Measurements from ENCODE around the gene ACAN.

Gene ACAN

DNA sequence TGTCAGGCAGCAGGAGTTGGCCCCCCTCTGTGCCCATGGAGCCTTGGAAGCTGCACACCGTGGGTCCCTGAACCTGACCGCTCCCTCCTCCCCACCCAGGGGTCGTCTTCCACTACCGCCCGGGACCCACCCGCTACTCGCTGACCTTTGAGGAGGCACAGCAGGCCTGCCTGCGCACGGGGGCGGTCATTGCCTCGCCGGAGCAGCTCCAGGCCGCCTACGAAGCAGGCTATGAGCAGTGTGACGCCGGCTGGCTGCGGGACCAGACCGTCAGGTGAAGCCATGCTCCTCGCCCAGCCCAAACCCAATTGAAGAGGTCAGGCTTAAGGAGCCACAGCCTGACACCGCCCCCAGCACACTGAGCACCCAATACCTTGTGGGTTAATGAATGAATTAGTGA is 43.9 kb downstream of the ACAN start:
- TF ChIP-seq, protein P1, sequence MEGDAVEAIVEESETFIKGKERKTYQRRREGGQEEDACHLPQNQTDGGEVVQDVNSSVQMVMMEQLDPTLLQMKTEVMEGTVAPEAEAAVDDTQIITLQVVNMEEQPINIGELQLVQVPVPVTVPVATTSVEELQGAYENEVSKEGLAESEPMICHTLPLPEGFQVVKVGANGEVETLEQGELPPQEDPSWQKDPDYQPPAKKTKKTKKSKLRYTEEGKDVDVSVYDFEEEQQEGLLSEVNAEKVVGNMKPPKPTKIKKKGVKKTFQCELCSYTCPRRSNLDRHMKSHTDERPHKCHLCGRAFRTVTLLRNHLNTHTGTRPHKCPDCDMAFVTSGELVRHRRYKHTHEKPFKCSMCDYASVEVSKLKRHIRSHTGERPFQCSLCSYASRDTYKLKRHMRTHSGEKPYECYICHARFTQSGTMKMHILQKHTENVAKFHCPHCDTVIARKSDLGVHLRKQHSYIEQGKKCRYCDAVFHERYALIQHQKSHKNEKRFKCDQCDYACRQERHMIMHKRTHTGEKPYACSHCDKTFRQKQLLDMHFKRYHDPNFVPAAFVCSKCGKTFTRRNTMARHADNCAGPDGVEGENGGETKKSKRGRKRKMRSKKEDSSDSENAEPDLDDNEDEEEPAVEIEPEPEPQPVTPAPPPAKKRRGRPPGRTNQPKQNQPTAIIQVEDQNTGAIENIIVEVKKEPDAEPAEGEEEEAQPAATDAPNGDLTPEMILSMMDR (IDR thresholded peaks at IDR 0.05; ENCODE audit: low read depth, low read length) = no peak
- H3K9me3 ChIP-seq = no peaks in the 10 kb centered on the region
- no peaks in the 10 kb centered on the region; the same call in 1 of the 2 replicates for H3K27me3 ChIP-seq

DNA sequence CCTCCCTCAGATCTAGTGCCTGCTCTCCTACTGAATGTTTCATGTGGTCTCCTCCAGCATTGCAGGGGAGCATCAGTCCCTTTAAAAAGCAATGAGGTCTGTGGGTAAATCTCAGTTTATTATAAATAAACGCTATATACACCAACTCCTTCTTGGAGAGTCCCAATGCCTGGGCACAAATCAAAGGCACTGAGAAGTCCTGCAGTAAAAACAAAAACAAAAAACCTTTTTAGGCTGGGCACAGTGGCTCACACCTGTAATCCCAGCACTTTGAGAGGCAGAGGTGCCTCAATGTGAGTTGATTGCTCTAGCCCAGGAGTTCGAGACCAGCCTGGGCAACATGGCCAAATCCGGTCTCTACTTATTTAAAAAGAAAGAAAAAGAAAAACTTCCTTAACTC is 45.0 kb downstream of the ACAN start:
- H3K9me3 ChIP-seq = no peaks in the 10 kb centered on the region
- H3K27me3 ChIP-seq = peaks cover 6% of the 10 kb centered on the region
- no peak for DNase-seq
- H3K4me1 ChIP-seq = no peaks in the 10 kb centered on the region
- H3K36me3 ChIP-seq = no peaks in the 10 kb centered on the region
- TF ChIP-seq, protein P1 (IDR thresholded peaks at IDR 0.05; ENCODE audit: low read depth, low read length) = no peak
- no peak overlapping the region for H3K4me3 ChIP-seq (ENCODE audit: low read depth, low read length)

More for the DNA sequence above, 43.9 kb downstream of the ACAN start:
- Histone ChIP-seq H3K4me1 (no peaks in the 10 kb centered on the region), H3K36me3 (no peaks in the 10 kb centered on the region), H3K4me3 (ENCODE audit: low read depth, low read length) (no peak overlapping the region)
- DNase-seq = no peak

DNA sequence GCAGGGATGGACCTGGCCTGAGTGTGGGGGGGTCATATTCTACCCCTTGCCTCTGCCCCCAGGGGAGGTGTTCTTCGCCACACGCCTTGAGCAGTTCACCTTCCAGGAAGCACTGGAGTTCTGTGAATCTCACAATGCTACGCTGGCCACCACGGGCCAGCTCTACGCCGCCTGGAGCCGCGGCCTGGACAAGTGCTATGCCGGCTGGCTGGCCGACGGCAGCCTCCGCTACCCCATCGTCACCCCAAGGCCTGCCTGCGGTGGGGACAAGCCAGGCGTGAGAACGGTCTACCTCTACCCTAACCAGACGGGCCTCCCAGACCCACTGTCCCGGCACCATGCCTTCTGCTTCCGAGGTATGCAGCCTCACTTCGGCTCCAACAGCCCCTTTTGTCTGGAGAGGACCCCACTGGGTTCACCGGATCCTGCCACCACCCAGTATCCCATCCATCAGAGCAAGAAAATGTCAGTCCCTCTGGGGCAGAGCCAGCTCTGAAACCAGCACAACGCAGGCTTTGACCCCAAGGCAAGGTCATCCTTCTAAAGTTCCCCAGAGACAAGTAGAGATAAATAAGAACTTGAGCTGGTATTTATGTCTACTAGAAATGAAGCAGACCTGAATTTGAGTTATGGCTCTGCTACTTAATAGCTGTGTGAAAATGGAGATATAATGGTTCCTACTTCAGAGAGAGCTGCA is 46.3 kb downstream of the ACAN start:
- TF ChIP-seq, protein P1 (IDR thresholded peaks at IDR 0.05; ENCODE audit: low read depth, low read length) = no peak
- no peak overlapping the region for H3K4me3 ChIP-seq (ENCODE audit: low read depth, low read length)
- H3K9me3 ChIP-seq = no peaks in the 10 kb centered on the region
- peaks cover 6% of the 10 kb centered on the region for H3K27me3 ChIP-seq
- no peaks in the 10 kb centered on the region for H3K4me1 ChIP-seq
- no peaks in the 10 kb centered on the region for H3K36me3 ChIP-seq
- DNase-seq = no peak

DNA sequence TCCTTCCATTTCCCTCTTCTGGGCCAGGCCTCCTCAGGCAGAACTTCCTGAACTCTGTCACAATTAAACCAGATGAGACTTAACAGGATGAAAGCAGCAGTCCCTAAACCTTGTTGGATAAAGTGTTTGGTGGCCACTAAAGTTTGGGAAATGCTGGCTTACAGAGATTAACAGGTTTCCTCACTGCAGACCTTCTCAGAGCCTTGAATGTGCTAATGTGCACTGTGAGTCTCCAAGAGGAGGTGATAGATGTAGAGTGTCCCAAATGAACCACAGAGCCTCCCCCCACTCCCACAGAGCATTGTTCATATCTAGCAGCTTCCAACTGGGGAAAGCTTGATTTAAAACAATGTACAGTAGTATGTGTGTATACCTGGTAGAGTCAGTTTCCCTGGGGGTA is 49.2 kb downstream of the ACAN start:
- TF ChIP-seq, protein P1 (IDR thresholded peaks at IDR 0.05; ENCODE audit: low read depth, low read length) = no peak
- no peaks in the 10 kb centered on the region for H3K36me3 ChIP-seq
- no peak overlapping the region for H3K4me3 ChIP-seq (ENCODE audit: low read depth, low read length)
- H3K27me3 ChIP-seq = peaks cover 6% of the 10 kb centered on the region
- H3K4me1 ChIP-seq = no peaks in the 10 kb centered on the region
- H3K9me3 ChIP-seq = no peaks in the 10 kb centered on the region
- DNase-seq = no peak

DNA sequence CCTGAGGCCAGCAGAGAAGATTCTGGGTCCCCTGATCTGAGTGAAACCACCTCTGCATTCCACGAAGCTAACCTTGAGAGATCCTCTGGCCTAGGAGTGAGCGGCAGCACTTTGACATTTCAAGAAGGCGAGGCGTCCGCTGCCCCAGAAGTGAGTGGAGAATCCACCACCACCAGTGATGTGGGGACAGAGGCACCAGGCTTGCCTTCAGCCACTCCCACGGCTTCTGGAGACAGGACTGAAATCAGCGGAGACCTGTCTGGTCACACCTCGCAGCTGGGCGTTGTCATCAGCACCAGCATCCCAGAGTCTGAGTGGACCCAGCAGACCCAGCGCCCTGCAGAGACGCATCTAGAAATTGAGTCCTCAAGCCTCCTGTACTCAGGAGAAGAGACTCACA is 55.7 kb downstream of the ACAN start:
- H3K4me1 ChIP-seq = no peaks in the 10 kb centered on the region
- peaks cover 14% of the 10 kb centered on the region for H3K27me3 ChIP-seq
- H3K4me3 ChIP-seq (ENCODE audit: low read depth, low read length) = no peak overlapping the region
- no peaks in the 10 kb centered on the region for H3K36me3 ChIP-seq
- DNase-seq = no peak
- no peaks in the 10 kb centered on the region for H3K9me3 ChIP-seq
- TF ChIP-seq, protein P1 (IDR thresholded peaks at IDR 0.05; ENCODE audit: low read depth, low read length) = no peak

DNA sequence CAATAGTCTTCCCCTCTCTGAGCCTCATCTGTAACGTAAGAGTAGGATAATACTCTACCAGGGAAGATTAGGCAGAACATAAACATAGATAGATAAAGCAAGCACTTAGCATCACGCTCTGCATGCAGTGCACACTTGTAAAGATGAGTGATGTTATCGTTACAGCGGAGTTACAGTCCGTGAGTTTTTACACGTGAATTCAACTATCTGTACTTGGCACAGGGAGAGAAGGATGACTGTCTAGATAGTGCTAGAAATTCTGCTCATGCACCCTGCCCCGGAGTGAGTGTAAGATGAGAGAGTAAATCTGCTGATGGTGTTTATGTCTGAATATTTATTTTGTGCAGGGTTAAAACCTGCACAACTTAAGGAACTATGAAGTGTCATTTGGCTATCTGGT is 56.3 kb downstream of the ACAN start:
- no peak for DNase-seq
- TF ChIP-seq, protein P1 (IDR thresholded peaks at IDR 0.05; ENCODE audit: low read depth, low read length) = no peak
- peaks cover 14% of the 10 kb centered on the region for H3K27me3 ChIP-seq
- H3K4me3 ChIP-seq (ENCODE audit: low read depth, low read length) = no peak overlapping the region
- no peaks in the 10 kb centered on the region for H3K9me3 ChIP-seq
- no peaks in the 10 kb centered on the region for H3K4me1 ChIP-seq
- H3K36me3 ChIP-seq = no peaks in the 10 kb centered on the region
